ENCODE data around the gene SYNGR2. TPM values are rescaled to one million over a fixed set of nuclear protein-coding genes. Genes with fewer than 3 reads are reported as not detected.

SYNGR2 gene
- total RNA-seq, 1 donor: 3.3 TPM

- no peaks in the 10 kb centered on the region for H3K9me3 ChIP-seq (ENCODE audit: low read depth, low read length)
- peak within 1 kb of the TSS; percentile 98 for H3K4me2 ChIP-seq (ENCODE audit: insufficient read depth, low read length)
- peak; percentile 99 for DNase-seq (ENCODE audit: insufficient read length, low spot score, missing footprints)
- H4K20me1 ChIP-seq (ENCODE audit: insufficient read depth, low read length): no peaks in the 10 kb centered on the region
- H3K27ac ChIP-seq (ENCODE audit: low read depth, low read length): peak within 1 kb of the TSS; percentile 66
- H3K36me3 ChIP-seq (ENCODE audit: insufficient read depth, low read length): peaks cover 3% of the 10 kb centered on the region
- no peak for TF ChIP-seq CTCF (IDR thresholded peaks at IDR 0.05; ENCODE audit: extremely low read depth, low read depth, low read length)
- peaks cover 6% of the 10 kb centered on the region for H3K4me1 ChIP-seq (ENCODE audit: insufficient read depth, low read length)
- no peaks in the 10 kb centered on the region for H3K27me3 ChIP-seq (ENCODE audit: insufficient read depth, low read length)
- H2AFZ ChIP-seq (ENCODE audit: low read length): peak within 1 kb of the TSS; percentile 98
- peak within 1 kb of the TSS; percentile 91 for H3K4me3 ChIP-seq (ENCODE audit: insufficient read depth, low read length)
- H3K79me2 ChIP-seq (ENCODE audit: insufficient read depth, low read length): peaks cover 30% of the 10 kb centered on the region
Measured at GRCh38 chr17:78214016-78214705, 45.8 kb downstream of the SYNGR2 start, which contains the start of gene BIRC5. Gene BIRC5 (plus strand): TSS chr17:78214253. CDS start chr17:78214317, 64 bp downstream.

GRCh38 chr17:78214706-78215061, 46.3 kb downstream of the SYNGR2 start:
- Histone ChIP-seq H3K27ac (ENCODE audit: low read depth, low read length) (peak overlapping the region; percentile 66), H4K20me1 (ENCODE audit: insufficient read depth, low read length) (no peaks in the 10 kb centered on the region), H3K9me3 (ENCODE audit: low read depth, low read length) (no peaks in the 10 kb centered on the region), H3K4me1 (ENCODE audit: insufficient read depth, low read length) (peaks cover 6% of the 10 kb centered on the region), H3K27me3 (ENCODE audit: insufficient read depth, low read length) (no peaks in the 10 kb centered on the region), H3K4me3 (ENCODE audit: insufficient read depth, low read length) (peak overlapping the region; percentile 91), H3K79me2 (ENCODE audit: insufficient read depth, low read length) (peaks cover 35% of the 10 kb centered on the region), H2AFZ (ENCODE audit: low read length) (peak overlapping the region; percentile 98), H3K36me3 (ENCODE audit: insufficient read depth, low read length) (peaks cover 7% of the 10 kb centered on the region), H3K4me2 (ENCODE audit: insufficient read depth, low read length) (peak overlapping the region; percentile 98)
- DNase-seq (ENCODE audit: insufficient read length, low spot score, missing footprints): peak; percentile 70
- TF ChIP-seq CTCF (IDR thresholded peaks at IDR 0.05; ENCODE audit: extremely low read depth, low read depth, low read length): no peak

- Histone ChIP-seq H3K9me3 (ENCODE audit: low read depth, low read length) (no peaks in the 10 kb centered on the region), H3K4me3 (ENCODE audit: insufficient read depth, low read length) (no peak overlapping the region), H3K79me2 (ENCODE audit: insufficient read depth, low read length) (peaks cover 35% of the 10 kb centered on the region), H3K4me2 (ENCODE audit: insufficient read depth, low read length) (no peak overlapping the region), H3K27ac (ENCODE audit: low read depth, low read length) (no peak overlapping the region), H3K4me1 (ENCODE audit: insufficient read depth, low read length) (peaks cover 3% of the 10 kb centered on the region), H4K20me1 (ENCODE audit: insufficient read depth, low read length) (no peaks in the 10 kb centered on the region), H3K36me3 (ENCODE audit: insufficient read depth, low read length) (peaks cover 34% of the 10 kb centered on the region), H3K27me3 (ENCODE audit: insufficient read depth, low read length) (no peaks in the 10 kb centered on the region), H2AFZ (ENCODE audit: low read length) (peak overlapping the region; percentile 67)
- TF ChIP-seq CTCF (IDR thresholded peaks at IDR 0.05; ENCODE audit: extremely low read depth, low read depth, low read length): no peak
- DNase-seq (ENCODE audit: insufficient read length, low spot score, missing footprints): peak; percentile 66
Measured at GRCh38 chr17:78219396-78220150, 51.2 kb downstream of the SYNGR2 start.

Small RNAs within 50 kb of the gene (small RNA-seq; reads per million reads assigned to genes)
- gene AC087645.1: not detected

Other genes starting within 250 kb of the SYNGR2 start
- 6.2 and 6.5 TPM in 2 replicates for gene TNRC6C, start 209.9 kb upstream of the SYNGR2 start, total RNA-seq
- gene TMC6, start 39.8 kb upstream of the SYNGR2 start, total RNA-seq: under 0.01 TPM in 1 of 2 replicates, not detected in the other
- not detected in 2 replicates for gene TMC8, start 37.8 kb upstream of the SYNGR2 start, total RNA-seq
- not detected in 2 replicates for gene C17orf99, start 22.2 kb upstream of the SYNGR2 start, total RNA-seq
- 17.7 and 23.9 TPM in 2 replicates for gene TK1, start 18.5 kb downstream of the SYNGR2 start, total RNA-seq
- 20.0 and 23.2 TPM in 2 replicates for gene AFMID, start 18.8 kb downstream of the SYNGR2 start, total RNA-seq
- 8.0 and 11.5 TPM in 2 replicates for gene BIRC5, start 45.7 kb downstream of the SYNGR2 start, total RNA-seq
- gene TMEM235, start 63.0 kb downstream of the SYNGR2 start, total RNA-seq: not detected in 2 replicates
- gene SOCS3, start 191.5 kb downstream of the SYNGR2 start, total RNA-seq: 78.1 and 95.2 TPM in 2 replicates
- 34.4 and 39.5 TPM in 2 replicates for gene PGS1, start 210.1 kb downstream of the SYNGR2 start, total RNA-seq